ENCODE measurements around the gene ZNF766.

DNA sequence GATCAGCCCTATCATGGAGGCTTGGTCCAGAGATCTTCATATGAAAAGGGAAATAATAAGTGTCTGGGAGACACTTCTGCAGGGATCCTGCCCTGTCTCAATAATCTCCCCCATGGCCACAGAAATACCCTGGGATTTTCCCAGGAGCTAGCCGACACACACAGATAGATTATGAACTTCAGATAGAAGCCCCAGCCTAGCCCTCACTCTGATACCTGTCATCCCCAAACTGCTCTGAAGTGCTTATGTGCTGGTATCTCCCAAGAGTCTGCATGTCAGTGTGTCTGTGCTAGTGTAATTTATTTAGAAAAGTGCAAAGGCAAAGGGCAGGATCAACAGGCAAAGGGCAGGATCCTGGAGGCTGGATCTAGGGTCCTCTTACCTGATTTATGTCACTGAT lies 38.7 kb upstream of the ZNF766 start:
- no peak for TF ChIP-seq POLR2A (IDR thresholded peaks at IDR 0.05)
- no peak for TF ChIP-seq CTCF (IDR thresholded peaks at IDR 0.05)
- no peak for TF ChIP-seq POLR2AphosphoS5 (IDR thresholded peaks at IDR 0.05)

Data from suprapubic skin (tissue), 4 donors.